DOHH2 (cell line): ENCODE data around the gene UBAP2L.
"Not testable (repeated sequence)": the region's sequence is repeated elsewhere in the genome, so short reads cannot be mapped to it uniquely, and the experiment has no call there.

ENCODE experiments used
- H3F3A ChIP-seq: fragments of 200-600 bp; sonication (generic), shearing (Covaris generic); 2 replicates; pipeline ENCODE4 v1.6.0; 2016; ENCODE audit warnings: antibody characterized with exemption, mild to moderate bottlenecking; ENCODE audit not compliant: control insufficient read depth, insufficient read depth
- H3K27ac ChIP-seq: fragments of 200-600 bp; sonication (generic); 2 replicates; pipeline ENCODE4 v1.5.1; 2014; ENCODE audit warnings: low read depth, mild to moderate bottlenecking, low read length, moderate library complexity
- H3K27me3 ChIP-seq: fragments of 200-600 bp; sonication (generic); 2 replicates; pipeline ENCODE4 v1.6.1; 2014; ENCODE audit warnings: mild to moderate bottlenecking, low read length, mixed read lengths; ENCODE audit not compliant: control insufficient read depth
- H3K36me3 ChIP-seq: fragments of 200-600 bp; sonication (generic); 2 replicates; pipeline ENCODE4 v1.6.1; 2014; ENCODE audit warnings: mild to moderate bottlenecking, low read length, moderate library complexity, mixed read lengths; ENCODE audit not compliant: control insufficient read depth
- H3K4me1 ChIP-seq: fragments of 200-600 bp; sonication (generic); 2 replicates; pipeline ENCODE4 v1.6.1; 2014; ENCODE audit warnings: mild to moderate bottlenecking, low read length, mixed read lengths; ENCODE audit not compliant: control insufficient read depth
- H3K4me2 ChIP-seq: fragments of 200-600 bp; sonication (generic); 2 replicates; pipeline ENCODE4 v1.6.0; 2014; ENCODE audit warnings: mild to moderate bottlenecking, low read length, moderate library complexity
- H3K4me3 ChIP-seq: fragments of 200-600 bp; sonication (generic); 2 replicates; pipeline ENCODE4 v1.5.1; 2014; ENCODE audit warnings: mild to moderate bottlenecking, low read length, mixed read lengths
- H3K79me2 ChIP-seq: fragments of 200-600 bp; sonication (generic); 2 replicates; pipeline ENCODE4 v1.6.1; 2014; ENCODE audit warnings: mild to moderate bottlenecking, low read length, mixed read lengths; ENCODE audit not compliant: control insufficient read depth
- H3K9me2 ChIP-seq: fragments of 200-600 bp; sonication (generic); replicated peaks from 2 replicates; pipeline ENCODE4 v1.6.1; 2014; ENCODE audit warnings: mild to moderate bottlenecking, low read length, mixed read lengths; ENCODE audit not compliant: control insufficient read depth
- H3K9me3 ChIP-seq: fragments of 200-600 bp; sonication (generic); 2 replicates; pipeline ENCODE4 v1.6.1; 2014; ENCODE audit warnings: antibody characterized with exemption, low read length, mixed read lengths; ENCODE audit not compliant: control insufficient read depth, insufficient read depth
- H4K20me1 ChIP-seq: fragments of 200-600 bp; sonication (generic); 2 replicates; pipeline ENCODE4 v1.6.0; 2014; ENCODE audit warnings: low read depth, mild to moderate bottlenecking, antibody characterized with exemption, low read length, moderate library complexity; ENCODE audit not compliant: control insufficient read depth, insufficient read depth
- EZH2phosphoT487 ChIP-seq: fragments of 200-600 bp; sonication (generic); IDR thresholded peaks from 2 replicates; pipeline ENCODE4 v1.6.1; 2017; ENCODE audit warnings: borderline replicate concordance, mild to moderate bottlenecking, antibody characterized with exemption, low read length, moderate library complexity, mixed read lengths
- TF ChIP-seq, protein P1 (sequence below): fragments of 200-600 bp; sonication (generic); IDR thresholded peaks from one replicate; pipeline ENCODE4 v1.5.1; 2014; ENCODE audit warnings: antibody characterized with exemption, mild to moderate bottlenecking, low read depth, low read length; ENCODE audit not compliant: poor library complexity, severe bottlenecking

The UBAP2L gene

GRCh38 chr1:154313066-154313356 lies 92.3 kb downstream of the UBAP2L start:
- H3K4me3 ChIP-seq, result no peak overlapping the region
- no peak overlapping the region for H3K27ac ChIP-seq
- H3K9me3 ChIP-seq, result peaks cover 7% of the 10 kb centered on the region; the same call in 1 of the 2 replicates
- no peaks in the 10 kb centered on the region for H3K36me3 ChIP-seq
- no peak overlapping the region for H3K4me2 ChIP-seq
- H4K20me1 ChIP-seq, result no peaks in the 10 kb centered on the region
- H3K4me1 ChIP-seq, result no peaks in the 10 kb centered on the region
- peaks cover 7% of the 10 kb centered on the region; the same call in 1 of the 2 replicates for H3K27me3 ChIP-seq
- no peaks in the 10 kb centered on the region for H3K79me2 ChIP-seq
- no peaks in the 10 kb centered on the region for H3F3A ChIP-seq
- H3K9me2 ChIP-seq, result no peaks in the 10 kb centered on the region
- no peak for TF ChIP-seq EZH2phosphoT487
- TF ChIP-seq, protein P1, sequence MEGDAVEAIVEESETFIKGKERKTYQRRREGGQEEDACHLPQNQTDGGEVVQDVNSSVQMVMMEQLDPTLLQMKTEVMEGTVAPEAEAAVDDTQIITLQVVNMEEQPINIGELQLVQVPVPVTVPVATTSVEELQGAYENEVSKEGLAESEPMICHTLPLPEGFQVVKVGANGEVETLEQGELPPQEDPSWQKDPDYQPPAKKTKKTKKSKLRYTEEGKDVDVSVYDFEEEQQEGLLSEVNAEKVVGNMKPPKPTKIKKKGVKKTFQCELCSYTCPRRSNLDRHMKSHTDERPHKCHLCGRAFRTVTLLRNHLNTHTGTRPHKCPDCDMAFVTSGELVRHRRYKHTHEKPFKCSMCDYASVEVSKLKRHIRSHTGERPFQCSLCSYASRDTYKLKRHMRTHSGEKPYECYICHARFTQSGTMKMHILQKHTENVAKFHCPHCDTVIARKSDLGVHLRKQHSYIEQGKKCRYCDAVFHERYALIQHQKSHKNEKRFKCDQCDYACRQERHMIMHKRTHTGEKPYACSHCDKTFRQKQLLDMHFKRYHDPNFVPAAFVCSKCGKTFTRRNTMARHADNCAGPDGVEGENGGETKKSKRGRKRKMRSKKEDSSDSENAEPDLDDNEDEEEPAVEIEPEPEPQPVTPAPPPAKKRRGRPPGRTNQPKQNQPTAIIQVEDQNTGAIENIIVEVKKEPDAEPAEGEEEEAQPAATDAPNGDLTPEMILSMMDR, result no peak

- H3F3A ChIP-seq, H4K20me1 ChIP-seq, H3K27me3 ChIP-seq, H3K4me3 ChIP-seq, H3K27ac ChIP-seq, H3K4me1 ChIP-seq, H3K79me2 ChIP-seq, H3K9me3 ChIP-seq, H3K4me2 ChIP-seq, H3K9me2 ChIP-seq, H3K36me3 ChIP-seq: not testable (repeated sequence)
Measured at GRCh38 chr1:154314226-154314625, 93.5 kb downstream of the UBAP2L start.

DNA sequence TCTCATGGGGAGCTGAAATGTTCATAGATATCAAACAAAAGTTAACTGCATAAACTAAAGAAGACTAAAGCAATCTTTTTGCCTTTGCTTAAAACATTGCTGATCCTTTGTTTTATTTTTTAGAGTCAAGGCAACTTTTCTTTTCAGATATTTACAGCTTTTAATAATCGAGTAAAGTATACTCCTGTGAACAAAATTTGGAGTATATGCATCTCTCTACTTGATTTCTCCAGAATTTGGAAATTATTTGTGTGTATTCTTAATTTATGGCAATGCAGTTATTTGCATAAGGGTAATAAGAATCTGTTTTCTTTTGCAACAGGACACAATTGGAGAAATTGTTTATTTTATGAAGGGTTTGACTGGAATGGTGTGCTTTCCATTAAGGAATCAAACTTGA lies 95.9 kb downstream of the UBAP2L start:
- Histone ChIP-seq H3K9me3 (peaks cover 7% of the 10 kb centered on the region; the same call in 1 of the 2 replicates), H3K4me2 (no peak overlapping the region), H4K20me1 (no peaks in the 10 kb centered on the region), H3F3A (no peaks in the 10 kb centered on the region), H3K79me2 (no peaks in the 10 kb centered on the region), H3K27me3 (peaks cover 12% of the 10 kb centered on the region), H3K27ac (no peak overlapping the region), H3K4me1 (no peaks in the 10 kb centered on the region), H3K36me3 (no peaks in the 10 kb centered on the region), H3K9me2 (no peaks in the 10 kb centered on the region), H3K4me3 (no peak overlapping the region)
- TF ChIP-seq, protein P1, result no peak
- no peak for TF ChIP-seq EZH2phosphoT487

DNA sequence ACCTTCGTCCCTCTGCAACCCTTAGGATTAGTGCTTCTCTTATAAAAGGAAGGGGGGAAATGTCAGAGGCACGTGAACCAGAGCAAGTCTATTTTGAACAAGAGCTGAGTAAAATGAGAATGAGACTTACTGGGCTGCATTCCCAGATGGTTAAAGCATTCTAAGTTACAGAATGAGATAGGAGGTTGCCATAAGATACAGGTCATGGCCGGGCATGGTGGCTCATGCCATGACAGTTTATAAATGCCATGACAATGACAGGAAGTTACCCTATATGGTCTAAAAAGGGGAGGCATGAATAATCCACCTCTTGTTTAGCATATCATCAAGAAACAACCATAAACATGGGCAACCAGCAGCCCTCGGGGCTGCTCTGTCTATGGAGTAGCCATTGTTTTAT lies 97.6 kb downstream of the UBAP2L start:
- H4K20me1 ChIP-seq, result no peaks in the 10 kb centered on the region
- TF ChIP-seq, protein P1, result no peak
- no peak for TF ChIP-seq EZH2phosphoT487

More for the DNA sequence above, 97.6 kb downstream of the UBAP2L start:
- no peak overlapping the region for H3K4me2 ChIP-seq
- no peaks in the 10 kb centered on the region for H3K79me2 ChIP-seq
- H3K4me1 ChIP-seq, result no peaks in the 10 kb centered on the region
- H3K4me3 ChIP-seq, result no peak overlapping the region
- H3K27ac ChIP-seq, result no peak overlapping the region
- no peaks in the 10 kb centered on the region for H3K9me2 ChIP-seq
- no peaks in the 10 kb centered on the region for H3K36me3 ChIP-seq
- peaks cover 7% of the 10 kb centered on the region; the same call in 1 of the 2 replicates for H3K9me3 ChIP-seq
- no peaks in the 10 kb centered on the region for H3F3A ChIP-seq
- H3K27me3 ChIP-seq, result peaks cover 18% of the 10 kb centered on the region
